Inflammatory macrophage treated with lipopolysaccharide for 1 hour (primary cell): Measurements from ENCODE around the gene UFD1.

Experiments used
- DNase-seq, 2 donors: peaks; one replicate each; pipeline ENCODE4 v3.0.0-alpha.2; 2020 to 2022

The UFD1 gene, protein sequence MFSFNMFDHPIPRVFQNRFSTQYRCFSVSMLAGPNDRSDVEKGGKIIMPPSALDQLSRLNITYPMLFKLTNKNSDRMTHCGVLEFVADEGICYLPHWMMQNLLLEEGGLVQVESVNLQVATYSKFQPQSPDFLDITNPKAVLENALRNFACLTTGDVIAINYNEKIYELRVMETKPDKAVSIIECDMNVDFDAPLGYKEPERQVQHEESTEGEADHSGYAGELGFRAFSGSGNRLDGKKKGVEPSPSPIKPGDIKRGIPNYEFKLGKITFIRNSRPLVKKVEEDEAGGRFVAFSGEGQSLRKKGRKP

DNA sequence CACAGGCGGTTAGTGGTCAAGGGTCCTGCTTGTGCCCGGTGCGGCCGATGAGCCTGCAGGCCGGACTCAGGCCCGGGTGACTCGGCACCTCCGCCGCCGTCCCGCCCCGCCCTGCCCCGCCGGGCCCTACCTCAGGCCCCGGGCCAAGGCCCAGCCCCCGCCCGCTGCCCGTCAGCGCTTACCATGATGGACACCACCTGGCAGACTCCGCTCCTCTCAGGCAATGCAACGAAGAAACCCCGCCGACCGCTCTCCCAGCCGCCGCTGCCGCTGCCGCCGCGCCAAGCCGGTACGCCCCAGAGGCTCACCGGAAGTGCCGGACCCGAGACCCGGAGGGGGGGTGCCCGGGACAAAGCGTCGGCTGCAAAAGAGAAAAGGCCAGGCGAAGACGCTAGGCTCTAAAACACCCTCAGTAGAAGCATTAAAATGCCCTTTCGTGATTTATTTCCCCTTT is at the start of gene UFD1:
Gene UFD1 (minus strand): TSS at position 293 of the 454 bp plus-strand sequence. CDS start 108 bp downstream, at position 185.
- peak in 1 of 2 donors; percentile 54 for DNase-seq

DNA sequence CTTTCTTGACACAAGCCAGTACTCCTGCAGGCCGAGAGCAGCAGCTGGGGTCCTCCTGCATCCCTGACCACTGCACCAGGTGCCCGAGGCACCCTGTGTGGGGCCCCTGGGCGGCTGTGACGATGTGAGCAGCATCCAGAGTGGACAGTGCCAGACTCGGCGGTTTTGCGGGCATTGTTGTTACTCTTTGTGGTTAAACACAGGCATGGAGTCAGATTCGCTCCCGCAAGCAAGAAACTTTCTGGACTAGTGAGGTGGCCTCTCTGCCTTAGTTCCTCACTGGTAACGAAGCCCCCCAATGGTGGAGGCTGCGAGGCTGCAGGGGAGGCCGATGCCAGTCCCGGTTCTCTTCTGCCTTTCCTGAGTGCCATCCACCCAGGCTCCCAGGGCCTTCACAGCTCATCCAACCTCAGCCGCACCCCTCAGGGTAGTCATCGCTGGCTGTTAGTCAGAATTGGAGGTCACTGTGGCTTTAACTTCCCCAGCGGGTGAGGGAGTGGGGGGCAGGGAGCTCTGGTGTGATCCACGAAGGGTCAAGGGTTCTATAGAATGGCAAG is 48.9 kb upstream of the UFD1 start:
- DNase-seq: no peak

DNA sequence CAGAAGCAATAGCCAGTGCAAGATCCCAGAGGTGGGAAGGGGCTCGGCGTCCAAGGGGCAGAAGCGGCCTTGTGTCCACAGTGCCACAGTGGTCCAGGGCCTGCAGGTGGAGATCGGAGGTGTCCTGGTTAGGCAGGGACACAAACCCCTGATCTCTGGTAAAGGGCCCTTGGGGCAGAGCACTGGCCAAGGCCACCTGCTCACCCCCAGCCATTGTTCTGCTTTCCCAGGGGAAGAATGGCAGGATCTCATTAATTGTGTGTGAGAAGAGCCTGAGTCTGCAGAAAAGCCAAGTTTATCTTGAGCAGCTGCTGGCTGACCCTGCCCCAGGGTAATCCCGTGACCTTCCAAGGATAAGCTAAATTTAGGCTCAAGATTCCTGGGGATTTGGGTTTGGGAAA is 48.3 kb upstream of the UFD1 start:
- no peak for DNase-seq

DNA sequence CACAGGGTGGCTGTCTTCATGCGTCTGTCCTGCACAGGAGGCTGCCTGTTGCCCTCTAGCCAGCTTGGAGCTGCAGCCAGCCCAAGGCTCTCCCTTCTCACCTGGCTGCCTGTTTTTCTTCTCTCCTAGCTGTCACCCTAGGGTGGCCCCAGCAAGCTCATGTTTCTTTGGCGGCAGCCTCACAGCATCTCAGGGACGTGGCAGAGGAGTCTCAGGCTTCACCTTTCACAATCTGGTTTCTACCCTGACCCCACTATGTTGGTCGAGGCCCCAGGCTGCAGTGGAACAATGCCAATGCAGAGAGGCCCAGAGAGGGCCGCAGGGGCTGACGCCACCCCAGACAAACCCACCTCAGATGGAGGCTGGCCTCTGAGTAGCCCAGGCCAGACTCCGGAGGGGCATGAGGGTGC is 47.7 kb upstream of the UFD1 start:
- DNase-seq: no peak

DNA sequence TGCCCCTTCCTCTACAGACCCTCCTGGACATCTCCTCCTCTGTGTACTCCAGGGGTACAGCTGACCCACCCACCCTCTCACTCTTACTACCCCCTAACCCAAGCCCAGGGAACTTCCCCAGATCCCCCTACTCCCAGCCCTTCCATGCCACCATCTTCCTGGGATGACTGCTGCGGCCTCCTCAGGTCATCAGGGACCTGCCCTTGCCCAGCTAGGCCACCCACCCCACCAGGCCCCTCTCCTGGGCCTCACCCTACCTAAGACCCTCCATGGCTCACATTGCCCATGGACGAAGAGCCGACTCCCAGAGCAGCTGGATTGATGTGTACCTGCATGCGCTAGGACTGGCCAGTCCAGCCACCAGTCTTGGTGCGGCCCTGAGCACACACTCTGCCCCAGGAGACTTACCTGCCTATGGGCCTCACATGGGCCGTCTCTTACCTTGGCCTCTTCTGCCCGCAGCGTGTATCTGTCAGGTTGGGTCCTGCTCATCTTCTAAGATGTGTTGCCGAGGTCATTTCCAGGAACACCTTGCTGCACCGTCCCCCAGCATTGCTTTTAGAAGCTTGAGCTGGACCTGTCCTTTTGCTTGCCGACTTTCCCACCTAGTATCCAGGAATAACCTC is 47.2 kb upstream of the UFD1 start:
- DNase-seq: no peak

DNA sequence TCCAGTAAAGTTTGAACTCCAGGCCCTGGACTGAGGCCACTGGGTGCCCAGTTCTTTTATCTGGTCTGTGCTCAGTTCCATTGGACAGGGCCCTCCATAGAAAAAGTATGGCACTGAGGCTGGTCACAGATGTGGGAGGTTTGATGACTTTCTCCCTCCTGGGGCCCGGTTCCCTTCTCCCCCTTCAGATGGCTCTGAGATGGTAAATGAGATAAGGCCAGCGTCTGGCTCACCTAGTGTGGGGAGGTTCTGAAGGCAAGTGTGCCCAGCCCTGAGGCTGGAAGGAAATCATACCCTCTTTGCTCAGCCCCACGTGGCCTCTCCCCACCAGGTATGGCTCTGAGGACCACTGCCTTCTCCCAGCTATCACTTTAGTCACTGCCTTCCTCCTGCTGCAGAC is 46.7 kb upstream of the UFD1 start:
- DNase-seq: no peak

DNA sequence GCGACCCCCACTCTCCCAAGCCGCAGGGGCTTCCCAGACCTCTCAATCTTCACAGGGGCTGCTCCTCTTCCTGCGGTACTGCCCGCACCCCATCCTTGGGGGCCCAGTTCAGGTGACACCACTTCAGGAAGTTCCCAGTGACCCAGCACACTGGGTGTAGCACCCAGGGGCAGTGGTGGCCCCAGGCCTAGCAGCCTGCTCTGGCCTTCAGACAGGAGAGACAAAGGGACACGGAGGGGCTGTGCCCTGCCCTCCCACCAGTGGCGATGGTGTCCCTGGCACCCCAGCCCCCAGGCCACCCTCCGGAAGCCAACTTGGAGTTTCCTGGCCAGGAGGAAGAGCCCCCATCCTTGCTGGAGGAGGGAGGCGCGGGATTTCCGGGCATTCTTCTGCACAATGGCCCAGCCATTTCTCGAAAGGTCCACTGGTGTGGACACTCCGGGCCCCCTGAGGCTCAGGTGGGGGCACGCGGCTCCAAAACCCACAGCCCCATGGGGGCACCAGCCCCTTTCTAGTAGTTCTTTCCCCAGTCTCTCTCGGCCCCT is 46.2 kb upstream of the UFD1 start:
- no peak for DNase-seq

DNA sequence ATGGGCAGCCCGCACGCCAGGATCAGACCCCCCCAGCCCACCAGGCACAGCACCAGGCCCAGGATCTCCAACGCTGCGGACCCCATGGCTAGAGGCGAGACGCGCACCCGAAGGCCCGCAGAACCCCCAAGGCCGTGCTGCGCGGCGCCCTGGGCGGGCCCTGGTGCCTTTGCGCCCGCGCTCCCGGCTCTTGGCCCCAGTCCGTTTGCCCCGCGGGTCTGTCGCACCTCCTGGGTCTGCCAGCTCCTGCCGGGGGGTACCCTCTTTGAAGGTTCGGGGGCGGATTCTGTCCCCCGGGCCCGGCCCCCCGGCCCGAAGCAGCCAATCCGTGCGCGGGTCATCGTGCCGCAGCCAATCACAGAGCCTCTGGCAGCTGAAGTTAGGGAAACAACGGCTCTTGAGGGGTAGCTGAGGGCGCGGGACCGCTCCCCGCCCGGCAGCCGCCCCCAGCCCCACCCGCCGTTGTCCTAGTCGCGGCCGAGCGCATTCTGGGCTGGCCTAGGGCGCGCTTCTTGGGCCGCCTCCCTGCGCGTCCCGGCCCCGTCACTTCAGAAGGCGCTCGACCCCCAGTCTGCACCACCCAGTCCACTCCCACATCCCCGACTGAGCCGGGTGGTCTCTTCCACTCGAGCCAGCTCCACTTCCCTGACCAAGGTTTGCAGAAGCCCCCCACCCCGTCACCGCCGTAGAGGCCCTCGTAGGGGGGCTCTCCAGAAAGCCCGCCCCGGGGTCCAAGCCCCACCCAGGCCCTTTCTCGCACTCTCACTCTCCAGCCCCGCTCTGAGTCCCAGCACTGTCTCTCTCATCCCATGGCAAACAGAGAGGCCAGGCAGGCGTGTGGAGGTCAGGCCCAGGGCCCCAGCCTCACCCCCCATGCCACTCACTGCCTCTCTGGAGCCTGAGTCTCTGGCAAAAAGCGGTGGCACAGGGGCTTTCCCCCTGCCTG is 45.5 kb upstream of the UFD1 start, which contains the start of gene CLDN5:
Gene CLDN5 (minus strand): TSS at position 241 of the 946 bp plus-strand sequence. CDS start 155 bp downstream, at position 86.
- DNase-seq: no peak

DNA sequence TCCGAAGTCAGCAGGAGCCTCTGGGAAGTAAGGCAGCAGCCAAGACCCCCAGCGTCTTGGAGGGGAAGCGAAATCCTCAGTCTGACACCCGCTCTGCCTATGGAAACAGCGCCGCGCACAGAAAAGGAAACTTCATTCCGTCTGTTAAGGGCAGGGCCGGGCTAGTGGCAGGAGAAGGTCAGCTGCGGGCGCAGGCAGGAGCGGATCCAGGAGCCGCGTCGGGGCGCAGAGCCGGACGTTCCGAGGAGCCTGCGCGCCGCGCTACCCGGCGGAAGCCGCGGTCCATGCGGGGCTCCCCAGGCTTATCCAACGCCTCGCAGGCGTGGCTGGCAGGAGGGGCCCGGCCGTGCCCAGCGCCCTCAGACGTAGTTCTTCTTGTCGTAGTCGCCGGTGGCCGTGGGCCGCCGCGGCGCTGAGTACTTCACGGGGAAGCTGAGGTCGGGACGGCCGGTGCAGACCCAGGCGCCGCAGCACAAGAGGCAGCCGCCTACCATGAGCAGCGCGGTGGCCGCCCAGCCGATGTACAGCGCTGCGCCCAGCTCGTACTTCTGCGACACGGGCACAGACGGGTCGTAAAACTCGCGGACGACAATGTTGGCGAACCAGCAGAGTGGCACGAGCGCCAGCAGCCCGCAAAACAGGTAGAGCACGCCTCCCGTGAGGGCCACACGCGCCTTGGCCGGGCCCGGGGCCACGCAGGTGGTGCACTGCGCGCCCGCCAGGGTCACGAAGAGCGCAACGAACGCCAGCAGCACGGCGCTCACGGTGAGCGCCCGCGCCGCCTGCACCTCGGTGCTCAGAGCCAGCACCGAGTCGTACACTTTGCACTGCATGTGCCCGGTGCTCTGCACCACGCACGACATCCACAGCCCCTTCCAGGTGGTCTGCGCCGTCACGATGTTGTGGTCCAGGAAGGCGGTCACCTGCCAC is 44.5 kb upstream of the UFD1 start:
- peak in 1 of 2 donors; percentile 23 for DNase-seq

DNA sequence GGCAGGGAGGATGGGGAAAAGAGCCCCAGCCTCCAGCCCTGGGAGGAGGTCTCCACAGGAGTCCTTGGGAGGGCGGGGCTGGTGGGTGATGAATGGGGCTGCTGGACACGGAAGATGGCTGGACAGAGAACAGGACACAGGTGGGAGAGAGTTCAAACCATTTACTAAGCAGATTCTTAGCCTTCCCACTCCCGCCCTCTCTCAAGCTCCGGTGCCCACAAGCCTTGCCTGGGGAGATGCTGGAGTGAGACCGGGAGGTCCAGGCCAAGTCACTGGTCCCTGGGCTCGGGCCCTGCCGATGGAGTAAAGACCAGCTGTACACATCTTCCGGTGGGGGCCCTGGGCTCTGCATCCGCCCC is 43.9 kb upstream of the UFD1 start:
- DNase-seq: no peak

DNA sequence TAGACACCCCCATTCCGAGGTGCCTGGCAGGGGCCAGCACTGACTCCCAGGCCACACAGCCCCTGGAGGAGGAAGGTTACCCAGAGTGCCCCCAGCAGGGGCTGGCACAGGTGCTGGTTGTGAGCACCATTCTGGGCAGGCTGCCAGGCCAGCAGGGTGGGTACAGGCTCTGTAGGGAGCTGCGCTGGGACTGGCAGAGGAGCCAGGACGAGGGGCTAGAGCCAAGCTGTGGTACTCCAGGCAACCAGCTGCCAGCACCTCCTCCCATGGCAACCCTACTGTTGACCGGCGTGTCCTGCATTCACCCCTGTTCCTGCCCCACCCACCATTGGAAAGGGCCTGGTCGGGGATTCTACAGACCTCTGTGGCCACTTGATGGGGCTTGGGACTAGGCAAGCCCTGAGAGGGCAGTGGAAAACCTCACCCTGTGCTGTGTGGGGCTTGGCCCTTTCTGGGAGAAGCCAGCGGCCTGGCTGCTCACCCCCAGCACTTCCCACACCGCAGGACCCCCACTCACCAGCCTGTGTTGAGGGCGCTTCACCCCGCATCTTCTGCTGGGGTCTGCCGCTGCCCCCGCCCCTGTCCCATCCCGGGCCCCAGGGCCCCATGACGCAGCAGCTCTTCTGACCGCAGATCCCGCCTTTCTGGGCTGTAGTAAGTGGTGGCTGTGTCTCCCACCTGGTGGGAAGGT is 43.3 kb upstream of the UFD1 start:
- DNase-seq: no peak

DNA sequence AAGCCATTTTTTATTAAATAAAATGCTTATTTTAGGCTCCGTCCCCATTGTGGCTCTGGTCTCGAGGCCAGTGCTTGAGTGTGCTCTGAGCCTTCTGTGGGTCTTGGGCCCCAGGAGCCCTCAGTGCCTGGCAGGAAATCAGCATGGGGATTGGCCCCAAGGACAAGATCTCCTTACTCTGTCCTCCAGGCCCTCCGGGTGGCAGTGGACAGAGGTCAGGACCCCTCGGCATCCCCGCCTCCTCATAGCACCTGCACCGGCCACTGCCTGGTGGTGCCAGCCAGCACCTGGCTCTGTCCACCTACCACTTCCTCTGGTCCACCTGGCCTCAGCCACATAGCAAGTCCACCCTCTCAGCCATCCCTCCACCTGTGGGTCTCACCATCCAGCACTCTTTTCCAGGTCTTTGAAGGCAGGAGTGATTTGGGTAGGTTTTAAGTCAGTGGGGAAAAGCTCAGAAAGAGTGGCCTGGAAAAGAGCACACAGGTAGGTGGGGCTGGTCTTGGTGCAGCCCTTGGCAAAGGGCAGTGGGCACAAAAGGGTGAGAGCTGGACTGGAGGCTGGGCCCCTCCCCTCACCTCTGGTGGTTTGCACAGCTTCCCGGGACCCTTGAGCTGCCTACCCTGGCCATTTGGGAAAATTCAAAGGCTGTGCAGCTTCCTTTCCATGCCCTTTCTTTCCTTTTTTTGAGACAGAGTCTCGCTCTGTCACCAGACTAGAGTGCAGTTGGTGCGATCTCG is 41.7 kb upstream of the UFD1 start:
- DNase-seq: no peak

DNA sequence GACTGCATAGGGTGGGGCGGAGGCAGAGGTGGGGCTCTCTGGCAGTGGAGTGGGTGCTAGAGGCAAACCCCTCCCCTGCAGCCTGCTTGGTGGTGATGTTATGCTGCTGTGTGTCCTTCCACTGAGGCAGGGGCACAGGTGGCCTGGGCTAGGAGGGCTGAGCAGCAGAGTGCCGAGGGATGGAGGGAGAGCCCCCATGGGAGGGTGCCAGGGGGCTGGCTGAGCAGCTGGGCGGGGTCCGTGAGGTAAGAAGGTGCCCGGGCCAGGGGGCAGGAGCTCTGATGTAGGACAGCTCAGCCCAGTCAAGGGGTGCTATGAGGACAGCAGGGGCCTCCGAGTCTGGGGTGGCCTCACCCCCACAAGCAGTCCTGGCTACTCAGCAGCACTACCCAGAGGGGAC is 41.0 kb upstream of the UFD1 start:
- no peak for DNase-seq

DNA sequence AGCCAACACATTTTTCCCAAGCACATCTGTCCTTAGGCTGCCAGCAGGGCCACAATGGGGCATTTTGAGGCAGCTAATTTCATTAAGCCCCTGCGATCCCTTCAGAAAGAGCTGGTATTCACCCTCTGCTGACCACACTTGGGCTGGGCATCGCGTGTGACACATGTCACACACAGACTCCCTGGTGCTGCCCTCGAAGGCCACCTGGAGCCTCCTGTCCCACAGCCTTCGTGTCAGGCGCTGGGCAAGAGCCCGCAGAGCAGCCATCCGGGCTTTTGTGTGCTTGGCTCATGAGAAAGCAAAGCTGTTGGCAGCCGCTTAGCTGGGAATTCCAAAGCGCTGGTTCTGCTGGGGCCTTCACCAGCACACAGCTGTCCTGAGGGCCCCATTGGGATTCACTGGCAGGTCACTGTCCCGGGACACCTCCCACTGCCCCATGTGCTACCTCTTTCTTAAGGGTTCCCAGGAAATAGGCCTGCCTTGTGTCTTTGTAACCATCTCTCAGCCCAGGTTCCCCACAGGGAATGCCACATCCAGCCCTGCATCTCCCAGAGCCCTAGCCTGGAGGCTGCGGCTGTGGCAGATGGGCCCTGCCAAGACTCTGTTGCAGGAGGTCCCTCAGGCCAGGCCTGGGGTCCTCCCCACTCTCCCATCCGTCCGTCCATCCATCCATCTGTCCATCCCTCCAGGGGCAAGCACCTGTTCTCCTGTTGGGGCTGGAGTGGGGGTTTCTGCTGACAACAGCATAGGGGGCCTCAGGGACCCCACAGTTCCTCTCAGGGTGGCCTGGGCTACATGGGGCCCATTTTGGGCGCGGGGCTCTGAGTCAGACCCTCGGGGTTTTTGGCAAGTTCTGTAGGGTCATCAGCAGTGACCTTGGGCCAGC is 40.3 kb upstream of the UFD1 start:
- DNase-seq: no peak

DNA sequence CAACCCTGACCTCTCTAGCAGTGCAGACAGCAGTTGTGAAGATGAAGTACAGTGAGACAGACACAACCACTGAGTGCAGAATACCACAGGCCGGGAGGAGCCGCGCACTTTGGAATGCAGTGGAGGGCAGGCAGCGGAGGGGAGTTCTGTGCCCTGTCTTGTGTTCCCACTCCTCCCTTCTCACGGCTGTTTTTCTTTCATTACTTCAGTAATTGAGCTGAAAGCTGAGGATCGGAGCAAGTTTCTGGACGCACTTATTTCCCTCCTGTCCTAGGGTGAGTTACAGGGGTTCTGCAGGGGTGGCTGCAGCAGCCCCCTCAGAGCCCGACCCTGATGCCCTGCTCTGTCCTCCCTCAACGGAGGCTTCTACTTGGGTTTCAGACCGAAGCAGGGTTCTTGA is 39.6 kb upstream of the UFD1 start:
- DNase-seq: no peak

DNA sequence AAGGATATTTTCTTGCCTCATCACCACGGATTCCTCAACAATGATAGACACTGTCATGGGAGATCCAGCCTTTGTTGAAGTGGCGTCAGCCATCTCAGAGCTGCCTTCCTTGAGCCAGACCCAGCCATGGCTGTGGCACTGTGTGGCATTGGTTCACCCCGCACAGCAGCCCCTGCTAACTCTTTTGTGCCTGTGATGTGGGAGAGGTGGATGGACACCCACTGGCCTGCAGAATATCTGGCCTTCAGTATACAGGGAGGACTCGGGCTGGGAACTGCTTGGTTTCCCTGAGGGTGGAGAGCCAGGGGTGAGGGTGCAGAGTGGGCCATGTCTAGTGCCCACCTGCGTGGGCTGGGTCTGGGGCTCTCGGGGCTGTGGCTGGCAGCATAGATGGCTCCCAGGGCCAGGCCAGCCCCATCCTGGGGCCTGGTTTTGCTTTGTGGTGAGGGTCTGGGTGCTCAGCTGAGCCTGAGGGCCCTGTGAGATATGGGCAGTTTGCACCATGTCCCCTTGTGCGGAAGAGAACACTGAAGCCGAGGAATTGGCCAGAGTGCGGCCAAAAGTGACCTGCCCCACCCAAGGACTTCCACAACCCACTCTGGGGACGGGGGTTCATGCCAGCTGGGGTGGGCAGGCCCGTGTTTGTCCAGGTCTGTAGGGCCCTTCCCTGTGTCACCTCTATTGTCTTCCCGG is 39.1 kb upstream of the UFD1 start:
- DNase-seq: no peak

DNA sequence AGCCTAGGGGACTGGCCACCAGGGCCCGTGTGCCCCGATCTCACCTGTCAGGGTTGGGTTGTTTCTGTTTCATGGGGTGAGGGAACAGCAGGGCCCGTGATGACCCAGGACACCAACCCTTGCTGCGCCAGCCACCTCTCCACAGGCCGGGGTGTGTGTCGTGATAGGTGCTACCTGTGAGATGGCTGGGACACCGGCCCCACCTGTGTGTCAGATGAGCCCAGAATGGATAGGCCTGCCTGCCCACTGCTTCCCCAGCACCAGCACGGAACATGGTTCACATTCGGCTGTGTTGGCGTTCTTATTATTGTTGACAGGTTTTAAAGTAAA is 38.1 kb upstream of the UFD1 start:
- DNase-seq: no peak

DNA sequence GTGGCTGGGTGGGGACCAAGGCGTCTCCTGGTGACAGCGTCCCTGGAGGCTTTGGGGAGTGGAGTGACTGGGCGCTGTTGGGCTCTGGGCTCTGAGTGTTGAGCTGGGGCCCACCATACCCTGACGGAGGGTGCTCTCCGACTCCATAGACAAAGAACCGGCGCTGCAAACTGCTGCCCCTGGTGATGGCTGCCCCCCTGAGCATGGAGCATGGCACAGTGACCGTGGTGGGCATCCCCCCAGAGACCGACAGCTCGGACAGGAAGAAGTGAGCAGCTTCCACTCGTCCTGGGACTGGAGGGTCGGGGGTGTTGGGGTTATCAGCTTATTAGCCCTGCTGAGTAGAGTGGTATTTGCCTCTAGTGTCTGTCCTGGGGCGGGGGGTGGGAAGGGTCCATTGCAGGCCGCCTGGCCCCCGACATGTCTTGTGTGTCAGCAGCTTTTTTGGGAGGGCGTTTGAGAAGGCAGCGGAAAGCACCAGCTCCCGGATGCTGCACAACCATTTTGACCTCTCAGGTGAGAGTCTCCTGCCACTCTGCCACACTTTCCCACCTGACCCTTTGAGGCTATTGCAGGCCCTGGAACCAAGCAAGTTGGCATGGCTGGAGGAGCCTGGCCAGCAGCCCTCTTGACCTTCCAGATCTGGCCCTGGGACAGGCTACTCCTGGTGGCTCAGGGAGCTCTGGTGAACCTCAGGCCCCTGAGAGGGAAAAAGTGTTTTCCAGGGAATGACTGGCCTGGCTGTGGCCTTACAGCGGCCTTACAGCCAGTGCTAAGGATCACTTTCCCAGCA is 37.6 kb upstream of the UFD1 start:
- no peak for DNase-seq
